ENCODE measurements around the gene SEMA3D.

DNA sequence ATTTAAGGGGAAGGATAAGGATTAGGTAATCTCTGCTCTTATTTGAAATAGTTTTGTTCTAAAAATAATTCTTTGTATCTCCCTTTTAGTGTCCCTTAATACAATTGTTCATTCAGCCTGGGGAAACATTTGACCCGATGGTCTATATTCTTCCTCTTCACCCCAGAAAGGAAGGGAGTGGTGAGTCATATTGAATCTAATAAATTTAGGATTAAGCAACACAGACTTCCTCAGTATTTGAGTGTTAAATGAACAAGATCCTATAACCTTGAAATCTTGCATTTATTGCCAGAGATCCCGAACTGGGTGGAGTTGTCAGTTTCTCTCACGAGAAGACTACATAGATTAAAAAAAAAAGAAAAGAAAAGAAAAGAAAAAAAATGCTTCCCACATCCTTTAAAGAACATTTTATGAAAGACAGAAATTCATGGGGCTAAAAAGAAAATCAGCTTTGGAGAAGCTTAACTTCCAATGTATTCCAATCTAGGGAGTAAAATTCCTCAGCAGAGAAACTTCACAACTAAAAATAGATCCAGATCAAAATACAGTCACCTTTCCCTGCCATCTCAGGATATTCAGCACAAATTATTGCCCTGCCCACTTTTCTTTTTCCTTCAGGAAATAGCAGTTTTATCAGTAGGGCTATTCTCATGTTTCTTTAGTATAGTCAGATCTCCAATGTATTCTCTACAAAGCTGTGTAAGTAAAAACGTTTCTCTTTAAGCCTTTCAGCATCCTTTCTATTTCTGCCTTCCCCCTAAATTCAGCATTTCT, 82.2 kb downstream of the SEMA3D start:
- TF ChIP-seq, protein P1, sequence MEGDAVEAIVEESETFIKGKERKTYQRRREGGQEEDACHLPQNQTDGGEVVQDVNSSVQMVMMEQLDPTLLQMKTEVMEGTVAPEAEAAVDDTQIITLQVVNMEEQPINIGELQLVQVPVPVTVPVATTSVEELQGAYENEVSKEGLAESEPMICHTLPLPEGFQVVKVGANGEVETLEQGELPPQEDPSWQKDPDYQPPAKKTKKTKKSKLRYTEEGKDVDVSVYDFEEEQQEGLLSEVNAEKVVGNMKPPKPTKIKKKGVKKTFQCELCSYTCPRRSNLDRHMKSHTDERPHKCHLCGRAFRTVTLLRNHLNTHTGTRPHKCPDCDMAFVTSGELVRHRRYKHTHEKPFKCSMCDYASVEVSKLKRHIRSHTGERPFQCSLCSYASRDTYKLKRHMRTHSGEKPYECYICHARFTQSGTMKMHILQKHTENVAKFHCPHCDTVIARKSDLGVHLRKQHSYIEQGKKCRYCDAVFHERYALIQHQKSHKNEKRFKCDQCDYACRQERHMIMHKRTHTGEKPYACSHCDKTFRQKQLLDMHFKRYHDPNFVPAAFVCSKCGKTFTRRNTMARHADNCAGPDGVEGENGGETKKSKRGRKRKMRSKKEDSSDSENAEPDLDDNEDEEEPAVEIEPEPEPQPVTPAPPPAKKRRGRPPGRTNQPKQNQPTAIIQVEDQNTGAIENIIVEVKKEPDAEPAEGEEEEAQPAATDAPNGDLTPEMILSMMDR (IDR thresholded peaks at IDR 0.05) = no peak
- TF ChIP-seq EP300 (IDR thresholded peaks at IDR 0.05) = no peak
- TF ChIP-seq POLR2A (IDR thresholded peaks at IDR 0.05) = no peak
